ENCODE measurements around the gene HEBP1. TPM values are rescaled to one million over a fixed set of nuclear protein-coding genes. Genes with fewer than 3 reads are reported as not detected.
A peak's percentile ranks its signal among the peaks of the same experiment; 100 is the strongest.
"Not testable (repeated sequence)": the region's sequence is repeated elsewhere in the genome, so short reads cannot be mapped to it uniquely, and the experiment has no call there.

HEBP1 gene, protein sequence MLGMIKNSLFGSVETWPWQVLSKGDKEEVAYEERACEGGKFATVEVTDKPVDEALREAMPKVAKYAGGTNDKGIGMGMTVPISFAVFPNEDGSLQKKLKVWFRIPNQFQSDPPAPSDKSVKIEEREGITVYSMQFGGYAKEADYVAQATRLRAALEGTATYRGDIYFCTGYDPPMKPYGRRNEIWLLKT
- 24.2 TPM for total RNA-seq

DNA sequence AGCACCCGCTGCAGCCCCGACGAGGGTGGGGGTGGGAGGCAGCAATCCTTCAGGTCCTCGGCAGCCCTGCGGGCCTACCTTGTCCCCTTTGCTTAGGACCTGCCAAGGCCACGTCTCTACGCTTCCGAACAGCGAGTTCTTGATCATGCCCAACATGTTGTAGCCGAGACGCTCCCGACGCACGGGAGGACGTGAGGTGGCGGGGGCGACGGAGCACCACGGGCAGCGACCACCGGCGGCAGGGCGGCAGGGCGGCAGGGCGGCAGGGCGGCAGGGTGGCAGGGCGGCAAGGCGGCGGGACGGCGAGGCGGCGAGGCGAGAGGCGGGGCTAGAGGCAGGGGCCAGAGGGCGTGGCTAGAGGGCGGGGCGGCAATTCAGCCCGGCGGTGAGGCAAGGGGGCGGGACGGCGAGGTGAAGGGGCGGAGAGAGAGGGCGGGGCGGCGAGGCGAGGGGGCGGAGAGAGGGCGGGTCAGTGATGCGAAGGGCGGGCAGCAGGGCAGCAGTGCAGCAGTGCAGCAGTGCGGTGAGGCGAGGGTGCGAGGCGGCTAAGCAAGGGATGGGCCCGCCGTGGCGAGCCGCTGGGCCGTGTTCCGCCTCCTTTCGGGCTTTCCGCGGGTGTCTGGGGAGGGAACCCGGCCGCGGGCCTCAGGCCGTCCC is at the start of gene HEBP1:
HEBP1 (minus strand) TSS at position 307 of the 657 bp plus-strand sequence; CDS start at position 156, 151 bp downstream.
- DNase-seq: peak; percentile 93

DNA sequence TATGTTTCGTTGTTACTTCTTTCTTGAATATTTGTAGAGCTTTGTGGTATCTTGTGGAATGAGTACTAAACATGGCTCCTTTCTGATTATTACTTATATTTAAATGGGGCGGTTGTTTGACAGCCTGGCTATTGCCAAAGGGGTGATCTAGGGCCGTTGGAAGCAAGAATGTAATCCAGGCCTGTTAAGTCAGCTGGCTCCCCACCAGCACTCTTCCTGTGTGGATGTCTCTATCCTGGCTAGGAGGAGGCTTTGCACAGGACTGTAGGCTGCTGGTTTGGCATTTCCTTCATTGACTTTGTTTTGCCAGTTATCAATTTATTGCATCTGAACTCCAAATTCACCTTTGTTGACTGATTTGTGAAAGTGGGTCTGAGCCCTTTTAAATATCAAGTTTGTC is 49.8 kb upstream of the HEBP1 start:
- no peak for DNase-seq

GRCh38 chr12:13046964-13047363 is 46.9 kb upstream of the HEBP1 start:
- DNase-seq: no peak

DNA sequence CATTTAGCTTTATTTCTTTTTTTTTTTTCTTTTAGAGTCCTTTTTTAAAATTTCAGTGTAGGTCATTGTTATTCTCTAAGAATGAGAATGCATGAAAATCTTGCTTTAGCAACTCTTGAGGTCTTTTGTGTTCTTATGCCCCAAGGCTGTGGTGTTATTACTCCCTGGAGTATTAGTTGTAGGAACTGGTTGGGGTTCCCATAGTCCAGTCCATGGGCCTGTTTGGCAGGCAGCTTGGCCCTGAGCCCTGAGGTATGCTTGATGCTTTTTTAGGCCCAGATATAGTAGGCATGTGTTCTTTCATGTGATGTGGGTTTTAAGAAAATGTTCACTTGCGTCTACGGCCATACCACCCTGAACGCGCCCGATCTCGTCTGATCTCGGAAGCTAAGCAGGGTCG is 45.8 kb upstream of the HEBP1 start:
- no peak for DNase-seq

DNA sequence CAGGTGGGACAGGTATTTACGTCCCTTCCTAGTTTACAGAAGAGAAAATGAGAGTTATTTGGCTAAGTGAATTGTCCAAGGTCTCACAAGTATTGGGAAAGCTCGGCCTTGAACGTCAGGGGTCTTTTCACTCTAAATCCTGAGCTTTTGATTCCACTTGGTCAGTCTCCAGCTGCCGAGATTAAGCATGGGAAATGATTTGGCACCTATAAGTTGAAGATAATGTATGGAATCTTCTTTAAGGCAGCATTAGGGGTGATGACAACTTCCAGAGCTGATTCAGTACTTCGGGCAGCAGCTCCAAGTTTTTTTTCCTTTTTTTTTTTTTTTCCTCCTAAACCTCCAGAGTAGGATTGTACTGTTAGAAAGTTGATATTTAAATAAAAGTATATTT is 44.8 kb upstream of the HEBP1 start:
- DNase-seq: peak; percentile 62

GRCh38 chr12:13044002-13044905 is 44.2 kb upstream of the HEBP1 start, which contains the start of gene FAM234B:
TSS of gene FAM234B (plus strand) at chr12:13044381. CDS start at chr12:13044404, 23 bp downstream.
- peak; percentile 25 for DNase-seq

GRCh38 chr12:13042666-13043230 is 42.7 kb upstream of the HEBP1 start:
- no peak for DNase-seq

DNA sequence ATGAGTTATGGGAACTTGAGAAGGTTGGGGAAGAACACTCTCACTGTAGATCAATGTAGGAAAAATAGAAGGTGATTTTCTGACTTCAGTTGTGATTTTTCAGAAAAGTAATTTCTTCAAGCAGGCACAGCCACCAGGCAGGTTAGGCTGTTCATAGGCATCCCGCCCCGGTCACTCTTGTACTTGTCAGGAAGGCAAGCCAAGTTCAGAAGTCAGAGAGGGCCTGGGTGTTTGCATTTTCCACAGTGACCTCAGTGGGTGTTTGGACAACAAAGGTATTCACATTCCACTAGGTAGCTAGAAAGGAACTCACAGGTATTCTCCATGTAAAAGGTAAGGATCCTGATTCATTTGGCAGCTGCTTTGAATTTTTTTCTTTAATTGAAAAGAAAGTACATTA is 41.2 kb upstream of the HEBP1 start:
- no peak for DNase-seq

GRCh38 chr12:13039328-13039956 is 39.4 kb upstream of the HEBP1 start:
- DNase-seq: peak; percentile 27

DNA sequence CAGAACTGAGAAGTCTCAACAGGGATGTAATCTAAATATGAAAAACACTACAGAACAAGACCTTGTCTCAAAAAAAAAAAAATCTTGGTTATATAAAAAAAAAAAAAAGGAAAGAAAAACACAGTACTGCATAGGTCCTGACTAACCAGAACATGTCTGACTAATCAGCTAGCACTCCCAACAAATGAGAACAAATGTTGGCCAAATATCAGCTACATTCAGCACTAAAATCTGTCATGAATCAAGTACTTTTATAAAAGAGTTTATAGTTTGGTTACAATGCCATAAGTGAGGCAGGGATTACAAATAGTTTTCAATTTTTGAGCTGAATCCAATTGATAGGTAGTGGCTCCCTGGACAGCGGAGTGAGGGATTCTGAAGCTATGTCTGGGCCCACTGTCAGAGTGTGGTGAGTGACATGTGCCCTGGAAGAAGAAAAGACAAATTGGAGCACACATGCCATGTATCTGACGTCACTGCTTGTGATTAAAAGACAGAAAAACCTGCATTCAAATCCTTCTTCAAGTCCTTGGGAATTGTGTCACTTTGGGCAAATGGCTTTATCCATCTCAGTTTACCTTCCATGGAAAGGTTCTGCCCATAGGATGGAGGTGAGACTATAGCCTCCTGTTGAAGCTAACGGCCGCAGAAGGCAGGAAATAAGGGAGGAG is 38.6 kb upstream of the HEBP1 start:
- peak; percentile 78 for DNase-seq

- DNase-seq: no peak
These were observed 36.8 kb upstream of the HEBP1 start for GRCh38 chr12:13036881-13037280.

DNA sequence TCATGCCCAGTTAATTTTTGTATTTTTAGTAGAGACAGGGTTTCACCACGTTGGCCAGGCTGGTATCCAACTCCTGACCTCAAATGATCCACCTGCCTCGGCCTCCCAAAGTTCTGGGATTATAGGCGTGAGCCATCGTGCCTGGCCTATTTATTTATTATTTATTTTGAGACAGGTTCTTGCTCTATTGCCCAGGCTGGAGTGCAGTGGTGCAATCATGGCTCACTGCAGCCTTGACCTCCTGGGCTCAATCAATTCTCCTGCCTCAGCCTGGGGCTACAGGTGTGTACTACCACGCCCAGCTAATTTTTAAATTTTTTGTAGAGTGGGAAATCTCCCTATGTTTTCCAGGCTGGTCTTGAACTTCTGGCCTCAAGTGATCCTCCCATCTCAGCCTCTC is 35.3 kb upstream of the HEBP1 start:
- DNase-seq: not testable (repeated sequence)

GRCh38 chr12:13033476-13033875 is 33.4 kb upstream of the HEBP1 start:
- no peak for DNase-seq

DNA sequence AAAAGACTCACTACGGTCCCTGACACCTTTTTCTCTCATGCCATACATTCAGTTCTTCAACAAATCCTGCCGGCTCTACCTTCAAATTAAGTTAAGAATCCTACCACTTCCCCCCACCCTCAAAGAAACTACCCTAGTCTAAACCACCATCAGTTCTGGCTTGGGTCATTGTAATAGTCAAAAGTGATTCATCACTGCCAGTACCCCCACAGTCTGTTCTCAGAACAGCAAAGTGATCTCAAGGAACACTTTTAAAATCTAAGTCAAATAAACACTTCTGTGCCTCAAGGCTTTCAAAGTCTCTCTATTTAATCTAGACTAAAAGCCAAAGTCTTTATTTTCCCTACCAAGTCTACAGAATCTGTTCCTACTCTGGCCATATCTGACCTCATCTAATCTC is 32.1 kb upstream of the HEBP1 start:
- DNase-seq: no peak

DNA sequence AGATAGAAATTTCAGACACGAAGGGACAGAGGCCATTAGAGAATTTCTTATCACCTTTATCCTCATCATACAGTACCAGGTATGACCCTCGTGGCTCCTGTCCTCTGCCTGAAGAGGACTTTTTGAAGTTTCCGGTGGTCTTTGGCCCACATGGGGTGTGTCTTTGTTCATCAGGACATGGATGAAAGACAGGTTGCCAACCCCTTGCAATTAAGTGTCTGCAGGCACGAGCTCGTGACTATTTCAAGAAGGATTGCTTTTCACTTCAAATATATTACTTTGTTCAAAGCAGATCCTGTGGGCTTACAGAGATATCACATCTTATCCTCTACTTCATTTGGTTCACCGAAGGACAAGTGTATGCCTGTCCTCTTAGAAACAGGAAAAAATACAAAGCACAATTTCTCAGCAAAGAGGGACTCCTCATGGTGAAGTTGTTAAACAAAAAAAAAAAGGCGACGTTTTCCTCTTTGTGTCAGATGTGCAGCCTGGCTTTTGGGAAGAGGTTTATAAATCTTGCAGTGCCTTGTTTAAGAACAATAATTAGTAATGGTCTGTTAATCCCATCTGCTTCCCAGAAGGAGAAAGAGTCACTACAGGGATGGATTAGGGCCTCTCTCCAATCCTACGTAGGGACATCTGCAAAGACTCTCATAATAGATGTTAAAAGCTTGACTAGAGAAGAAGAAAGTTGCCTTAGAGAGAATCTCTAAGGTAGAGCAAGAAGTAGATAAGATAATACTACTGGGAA is 30.7 kb upstream of the HEBP1 start:
- no peak for DNase-seq

GRCh38 chr12:13028825-13029570 is 28.9 kb upstream of the HEBP1 start:
- DNase-seq: no peak

DNA sequence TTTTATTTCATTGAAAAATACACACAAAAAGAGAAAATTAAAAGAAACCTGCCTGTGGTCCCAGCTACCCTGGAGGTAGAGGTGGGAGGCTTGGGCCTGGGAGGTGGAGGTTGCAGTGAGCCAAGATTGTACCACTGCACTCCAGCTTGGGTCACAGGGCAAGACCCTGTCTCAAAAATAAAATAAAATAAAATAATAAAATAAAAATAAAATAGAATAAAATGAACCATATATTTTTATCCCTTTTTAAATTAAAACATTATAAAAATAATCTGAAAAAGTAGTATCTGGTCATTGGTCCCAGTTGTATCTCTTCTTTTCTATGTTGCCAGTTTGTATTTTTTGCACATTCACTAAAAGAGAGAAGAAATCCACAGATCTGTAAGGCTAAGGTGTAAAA is 27.4 kb upstream of the HEBP1 start:
- no peak for DNase-seq

GRCh38 chr12:13027032-13027431 is 27.0 kb upstream of the HEBP1 start:
- no peak for DNase-seq

GRCh38 chr12:13026286-13026685 is 26.2 kb upstream of the HEBP1 start:
- DNase-seq: peak; percentile 29

GRCh38 chr12:13024531-13024916 is 24.5 kb upstream of the HEBP1 start:
- peak; percentile 21 for DNase-seq
